HCT116 (cell line): ENCODE data around the gene TLE3. TPM values are rescaled to one million over a fixed set of nuclear protein-coding genes. Genes with fewer than 3 reads are reported as not detected.

ENCODE experiments used
- ATAC-seq: fragments of 200-7000 bp; cut with Tn5 transposase; 2 replicates; pipeline ENCODE4 v1.9.1; 2020; ENCODE audit warnings: mild to moderate bottlenecking, moderate library complexity
- BruUV-seq: library from RNA; stranded (reverse); fragments of 400-500 nt; replicated peaks from 2 replicates; lab custom pipeline; 2021; lab: Mats Ljungman, UMichigan
- CTCF ChIA-PET: fragments of 300-600 bp; sonication (Branson Sonifier 250); formaldehyde crosslinking; loops from one replicate; lab custom pipeline; 2021; ENCODE audit warnings: antibody characterized with exemption; lab: Charles Lee
- POLR2A ChIA-PET: fragments of 300-600, 350-600 bp; sonication (Branson Sonifier 250); formaldehyde crosslinking; loops from one replicate; lab custom pipeline; 2021; ENCODE audit warnings: antibody characterized with exemption; lab: Charles Lee
- RAD21 ChIA-PET, 2 experiments: fragments of 300-600 bp; sonication (Branson Sonifier 250); formaldehyde crosslinking; loops; one replicate each; lab custom pipeline; 2023; ENCODE audit warnings: low total read pairs in 2 of 2; ENCODE audit not compliant: uncharacterized antibody in 2 of 2, unreplicated experiment in 2 of 2, low non-redundant PET in 1 of 2; lab: Charles Lee
- DNase-seq: peaks from one replicate; pipeline ENCODE4 v3.0.0-alpha.2; 2010; ENCODE audit warnings: low read depth, low spot score
- H2AFZ ChIP-seq: fragments of 200-600 bp; shearing (Covaris generic), sonication (generic); 2 replicates; pipeline ENCODE4 v1.6.1; 2017; ENCODE audit warnings: low read depth, mixed run types, mixed read lengths, antibody characterized with exemption, low read length; ENCODE audit not compliant: poor library complexity, severe bottlenecking
- H3K27ac ChIP-seq: 2 replicates; pipeline ENCODE4 v1.5.1; 2012; ENCODE audit warnings: low read depth, low read length
- H3K27me3 ChIP-seq: fragments of 200-600 bp; sonication (generic); 2 replicates; pipeline ENCODE4 v1.6.1; 2016; ENCODE audit warnings: mixed run types, low read length, mixed read lengths; ENCODE audit not compliant: insufficient read depth
- H3K36me3 ChIP-seq, 2 experiments: fragments of 200-500 bp in 1 of 2; fragments of 200-600 bp in 1 of 2; sonication (Bioruptor generic) in 1 of 2; sonication (generic) in 1 of 2; 2 replicates each; pipeline versions ENCODE4 v1.5.1 to v1.6.1; 2014 to 2016; ENCODE audit warnings: low read length in 2 of 2, inconsistent platforms in 1 of 2, mixed read lengths in 1 of 2, mixed run types in 1 of 2; ENCODE audit not compliant: insufficient read depth in 2 of 2, control insufficient read depth in 1 of 2
- H3K4me1 ChIP-seq, 2 experiments: fragments of 200-600 bp in 1 of 2; sonication (generic) in 1 of 2; 2 replicates each; pipeline versions ENCODE4 v1.5.1 to v1.6.1; 2012 to 2017; ENCODE audit warnings: low read length in 2 of 2, inconsistent platforms in 1 of 2, mild to moderate bottlenecking in 1 of 2, mixed read lengths in 1 of 2, mixed run types in 1 of 2, moderate library complexity in 1 of 2; ENCODE audit not compliant: insufficient read depth in 2 of 2, control insufficient read depth in 1 of 2
- H3K4me2 ChIP-seq: fragments of 200-600 bp; sonication (generic); 2 replicates; pipeline ENCODE4 v1.6.1; 2017; ENCODE audit warnings: mixed run types, low read length, mixed read lengths
- H3K4me3 ChIP-seq, 2 experiments: fragments of 200-600 bp in 1 of 2; sonication (generic) in 1 of 2; replicated peaks in 1 of 2; 2 replicates each; pipeline ENCODE4 v1.5.1; 2011 to 2016; ENCODE audit warnings: low read length in 2 of 2, control low read depth in 1 of 2, low read depth in 1 of 2, mild to moderate bottlenecking in 1 of 2, mixed read lengths in 1 of 2, mixed run types in 1 of 2
- H3K79me2 ChIP-seq: fragments of 200-600 bp; sonication (generic); 2 replicates; pipeline ENCODE4 v1.6.1; 2017; ENCODE audit warnings: mild to moderate bottlenecking, mixed run types, low read length, moderate library complexity, mixed read lengths; ENCODE audit not compliant: insufficient read depth
- H3K9ac ChIP-seq: fragments of 200-600 bp; sonication (generic); 2 replicates; pipeline ENCODE4 v1.6.1; 2016; ENCODE audit warnings: low read length, mixed read lengths
- H3K9me2 ChIP-seq: fragments of 200-600 bp; sonication (generic), shearing (Covaris generic); 2 replicates; pipeline ENCODE4 v1.6.1; 2017; ENCODE audit warnings: mixed run types, mild to moderate bottlenecking, moderate library complexity; ENCODE audit not compliant: insufficient read depth
- H3K9me3 ChIP-seq, 2 experiments: fragments of 200-500 bp in 1 of 2; fragments of 200-600 bp in 1 of 2; sonication (Bioruptor generic) in 1 of 2; sonication (generic) in 1 of 2; 2 replicates each; pipeline ENCODE4 v1.6.1; 2014 to 2017; ENCODE audit warnings: low read length in 2 of 2, mixed read lengths in 2 of 2, inconsistent platforms in 1 of 2, low read depth in 1 of 2, mild to moderate bottlenecking in 1 of 2, mixed run types in 1 of 2, moderate library complexity in 1 of 2; ENCODE audit not compliant: control insufficient read depth in 1 of 2, insufficient read depth in 1 of 2
- H4K20me1 ChIP-seq: fragments of 200-600 bp; sonication (generic), shearing (Covaris generic); 2 replicates; pipeline ENCODE4 v1.6.1; 2017; ENCODE audit warnings: mixed run types, mild to moderate bottlenecking, moderate library complexity; ENCODE audit not compliant: insufficient read depth
- CBX3 ChIP-seq: IDR thresholded peaks from 2 replicates; pipeline ENCODE4 v1.6.1; 2012; ENCODE audit warnings: low read depth
- CTCF ChIP-seq, 3 experiments: fragments of 200-600 bp in 1 of 3; sonication (generic) in 1 of 3; IDR thresholded peaks in 2 of 3; conservative IDR thresholded peaks in 1 of 3; 2 replicates each; pipeline ENCODE4 v1.5.1; 2012 to 2017; ENCODE audit warnings: low read depth in 2 of 3, low read length in 2 of 3, antibody characterized with exemption in 1 of 3, borderline replicate concordance in 1 of 3, control low read depth in 1 of 3, mild to moderate bottlenecking in 1 of 3, mixed read lengths in 1 of 3, mixed run types in 1 of 3, moderate library complexity in 1 of 3; ENCODE audit not compliant: insufficient read depth in 1 of 3
- EGR1 ChIP-seq: IDR thresholded peaks from 2 replicates; pipeline ENCODE4 v1.6.1; 2012; ENCODE audit warnings: low read depth
- ELF1 ChIP-seq: IDR thresholded peaks from 2 replicates; pipeline ENCODE4 v1.6.1; 2012; ENCODE audit warnings: low read depth, borderline replicate concordance
- FOSL1 ChIP-seq: IDR thresholded peaks from 2 replicates; pipeline ENCODE4 v1.6.1; 2012; ENCODE audit warnings: low read depth
- MAX ChIP-seq: IDR thresholded peaks from 2 replicates; pipeline ENCODE4 v1.6.1; 2012
- POLR2AphosphoS5 ChIP-seq: IDR thresholded peaks from 2 replicates; pipeline ENCODE4 v1.6.1; 2011; ENCODE audit warnings: mild to moderate bottlenecking, low read depth, low read length, moderate library complexity
- RAD21 ChIP-seq: IDR thresholded peaks from 2 replicates; pipeline ENCODE4 v1.6.1; 2012; ENCODE audit warnings: low read depth, mild to moderate bottlenecking
- REST ChIP-seq: IDR thresholded peaks from 2 replicates; pipeline ENCODE4 v1.6.1; 2012; ENCODE audit warnings: low read depth
- SP1 ChIP-seq: IDR thresholded peaks from 2 replicates; pipeline ENCODE4 v1.6.1; 2012; ENCODE audit warnings: low read depth
- SRF ChIP-seq: IDR thresholded peaks from 2 replicates; pipeline ENCODE4 v1.6.1; 2012; ENCODE audit warnings: low read depth
- TCF7L2 ChIP-seq: IDR thresholded peaks from 2 replicates; pipeline ENCODE4 v1.7.0; 2011; ENCODE audit warnings: borderline replicate concordance, inconsistent platforms; ENCODE audit not compliant: insufficient read depth, insufficient read length; ENCODE audit errors: extremely low read depth
- YY1 ChIP-seq: IDR thresholded peaks from 2 replicates; pipeline ENCODE4 v1.6.1; 2011; ENCODE audit warnings: low read length, low read depth, moderate library complexity, mild to moderate bottlenecking; ENCODE audit not compliant: insufficient replicate concordance; ENCODE audit errors: extremely low read depth
- ZFX ChIP-seq: fragments of 450-650 bp; IDR thresholded peaks from 2 replicates; pipeline ENCODE4 v1.6.1; 2017
- intact Hi-C: fragments of 100-400 bp; cut with micrococcal nuclease; formaldehyde crosslinking; loops from 2 replicates; pipeline ENCODE4 v1.10.0; 2022
- total RNA-seq: library from RNA; stranded (reverse); gene quantifications from one replicate; pipeline ENCODE4 v1.2.1, GENCODE V29; 2021; ENCODE audit not compliant: unreplicated experiment
- TF ChIP-seq, protein P1 (sequence below): IDR thresholded peaks from 2 replicates; pipeline ENCODE4 v1.6.1; 2012
- TF ChIP-seq, protein P2 (sequence below): IDR thresholded peaks from 2 replicates; pipeline ENCODE4 v1.6.1; 2011; ENCODE audit warnings: mild to moderate bottlenecking, low read length, moderate library complexity; ENCODE audit not compliant: insufficient replicate concordance; ENCODE audit errors: extremely low read depth

The TLE3 gene
- total RNA-seq, 1 experiment from 2014 or later: 53.9 TPM

GRCh38 chr15:70014860-70015490, 82.7 kb downstream of the TLE3 start:
- ChIA-PET POLR2A (no interaction called here), CTCF (no interaction called here), RAD21 (no interaction called here)
- no peaks in the 10 kb centered on the region for H3K9me2 ChIP-seq
- ATAC-seq (no peak), DNase-seq (no peak)
- H4K20me1 ChIP-seq: no peaks in the 10 kb centered on the region
- H2AFZ ChIP-seq: no peak overlapping the region
- intact Hi-C loops: no loop called here
- no peak overlapping the region for H3K9ac ChIP-seq
- H3K4me3 ChIP-seq: no peak overlapping the region
- H3K36me3 ChIP-seq: no peaks in the 10 kb centered on the region
- no peaks in the 10 kb centered on the region for H3K9me3 ChIP-seq
- no peak for TF ChIP-seq SP1
- TF ChIP-seq CBX3: no peak
- TF ChIP-seq REST: no peak
- TF ChIP-seq SRF: no peak
- no peak for TF ChIP-seq FOSL1
- no peak for TF ChIP-seq CTCF (IDR thresholded peaks at IDR 0.05 in 2 of 3, conservative IDR thresholded peaks at IDR 0.05 in 1 of 3; ENCODE audit: borderline replicate concordance in 1 of 3, insufficient read depth in 1 of 3, low read depth in 2 of 3, low read length in 2 of 3)
- TF ChIP-seq, protein P1, sequence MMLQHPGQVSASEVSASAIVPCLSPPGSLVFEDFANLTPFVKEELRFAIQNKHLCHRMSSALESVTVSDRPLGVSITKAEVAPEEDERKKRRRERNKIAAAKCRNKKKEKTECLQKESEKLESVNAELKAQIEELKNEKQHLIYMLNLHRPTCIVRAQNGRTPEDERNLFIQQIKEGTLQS: no peak
- TF ChIP-seq ELF1: no peak
- TF ChIP-seq EGR1: no peak
- no peak for TF ChIP-seq POLR2AphosphoS5
- TF ChIP-seq YY1: no peak
- TF ChIP-seq MAX: no peak
- no peak for TF ChIP-seq TCF7L2
- TF ChIP-seq ZFX: no peak
- TF ChIP-seq, protein P2, sequence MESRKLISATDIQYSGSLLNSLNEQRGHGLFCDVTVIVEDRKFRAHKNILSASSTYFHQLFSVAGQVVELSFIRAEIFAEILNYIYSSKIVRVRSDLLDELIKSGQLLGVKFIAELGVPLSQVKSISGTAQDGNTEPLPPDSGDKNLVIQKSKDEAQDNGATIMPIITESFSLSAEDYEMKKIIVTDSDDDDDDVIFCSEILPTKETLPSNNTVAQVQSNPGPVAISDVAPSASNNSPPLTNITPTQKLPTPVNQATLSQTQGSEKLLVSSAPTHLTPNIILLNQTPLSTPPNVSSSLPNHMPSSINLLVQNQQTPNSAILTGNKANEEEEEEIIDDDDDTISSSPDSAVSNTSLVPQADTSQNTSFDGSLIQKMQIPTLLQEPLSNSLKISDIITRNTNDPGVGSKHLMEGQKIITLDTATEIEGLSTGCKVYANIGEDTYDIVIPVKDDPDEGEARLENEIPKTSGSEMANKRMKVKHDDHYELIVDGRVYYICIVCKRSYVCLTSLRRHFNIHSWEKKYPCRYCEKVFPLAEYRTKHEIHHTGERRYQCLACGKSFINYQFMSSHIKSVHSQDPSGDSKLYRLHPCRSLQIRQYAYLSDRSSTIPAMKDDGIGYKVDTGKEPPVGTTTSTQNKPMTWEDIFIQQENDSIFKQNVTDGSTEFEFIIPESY: no peak
- TF ChIP-seq RAD21: no peak
- no peak overlapping the region for H3K27ac ChIP-seq
- H3K4me2 ChIP-seq: no peak overlapping the region
- BruUV-seq: no TSS peak
- H3K4me1 ChIP-seq: no peaks in the 10 kb centered on the region
- no peaks in the 10 kb centered on the region for H3K27me3 ChIP-seq
- no peaks in the 10 kb centered on the region for H3K79me2 ChIP-seq
